PC-3 (cell line): Measurements from ENCODE around the gene CCDC71L. TPM values are rescaled to one million over a fixed set of nuclear protein-coding genes. Genes with fewer than 3 reads are reported as not detected.
A peak's percentile ranks its signal among the peaks of the same experiment; 100 is the strongest.
"Not testable (repeated sequence)": the region's sequence is repeated elsewhere in the genome, so short reads cannot be mapped to it uniquely, and the experiment has no call there.

ENCODE experiments used
- ATAC-seq: fragments of 200-7000 bp; cut with Tn5 transposase; 2 replicates; pipeline ENCODE4 v1.9.1; 2020; ENCODE audit warnings: mild to moderate bottlenecking, moderate library complexity
- Bru-seq: library from RNA; stranded (reverse); fragments of 400-500 nt; gene quantifications from one replicate; lab custom pipeline; 2021; lab: Mats Ljungman, UMichigan
- BruChase-seq, 2 experiments: library from RNA; stranded (reverse); fragments of 400-500 nt; gene quantifications; one replicate each; lab custom pipeline; 2021; lab: Mats Ljungman, UMichigan
- BruUV-seq: library from RNA; stranded (reverse); fragments of 400-500 nt; replicated peaks from 2 replicates; lab custom pipeline; 2021; lab: Mats Ljungman, UMichigan
- CTCF ChIA-PET: fragments of 300-600 bp; sonication (Branson Sonifier 250); formaldehyde crosslinking; loops from one replicate; lab custom pipeline; 2022; ENCODE audit warnings: antibody characterized with exemption; lab: Charles Lee
- POLR2A ChIA-PET: fragments of 300-600 bp; sonication (Branson Sonifier 250); formaldehyde crosslinking; loops from one replicate; lab custom pipeline; 2022; ENCODE audit warnings: antibody characterized with exemption; ENCODE audit not compliant: unreplicated experiment; lab: Charles Lee
- DNase-seq: peaks from one replicate; pipeline ENCODE4 v3.0.0-alpha.2; 2015
- H2AFZ ChIP-seq: fragments of 300-600 bp; sonication (generic); 2 replicates; pipeline ENCODE4 v1.6.0; 2016; ENCODE audit warnings: antibody characterized with exemption, low read length
- H3F3A ChIP-seq: fragments of 300-600 bp; sonication (generic); one replicate; pipeline ENCODE4 v1.6.0; 2017; ENCODE audit warnings: antibody characterized with exemption, low read length, control low read depth, mild to moderate bottlenecking; ENCODE audit not compliant: unreplicated experiment
- H3K27ac ChIP-seq: fragments of 300-600 bp; sonication (generic); 2 replicates; pipeline ENCODE4 v1.5.1; 2016; ENCODE audit warnings: mild to moderate bottlenecking, low read length
- H3K27me3 ChIP-seq: fragments of 300-600 bp; sonication (generic); 2 replicates; pipeline ENCODE4 v1.6.1; 2016; ENCODE audit warnings: low read length, mixed read lengths
- H3K36me3 ChIP-seq: fragments of 300-600 bp; sonication (generic); 2 replicates; pipeline ENCODE4 v1.6.1; 2016; ENCODE audit warnings: low read depth, mixed run types, low read length, mixed read lengths
- H3K4me1 ChIP-seq: fragments of 300-600 bp; sonication (generic); 2 replicates; pipeline ENCODE4 v1.5.1; 2016; ENCODE audit warnings: low read length; ENCODE audit not compliant: insufficient read depth
- H3K4me2 ChIP-seq: fragments of 300-600 bp; sonication (generic); 2 replicates; pipeline ENCODE4 v1.6.0; 2016; ENCODE audit warnings: low read length
- H3K4me3 ChIP-seq: fragments of 300-600 bp; sonication (generic); 2 replicates; pipeline ENCODE4 v1.5.1; 2016; ENCODE audit warnings: mild to moderate bottlenecking, low read length, mixed read lengths
- H3K79me2 ChIP-seq: fragments of 300-600 bp; sonication (generic); 2 replicates; pipeline ENCODE4 v1.6.1; 2017; ENCODE audit warnings: low read length, mixed read lengths
- H3K9ac ChIP-seq: fragments of 300-600 bp; sonication (generic); 2 replicates; pipeline ENCODE4 v1.6.0; 2016; ENCODE audit warnings: mild to moderate bottlenecking, low read length
- H3K9me2 ChIP-seq: fragments of 300-600 bp; sonication (generic); replicated peaks from 2 replicates; pipeline ENCODE4 v1.6.1; 2016; ENCODE audit warnings: mixed run types, low read length, mixed read lengths
- H3K9me3 ChIP-seq: fragments of 300-600 bp; sonication (generic); 2 replicates; pipeline ENCODE4 v1.6.1; 2016; ENCODE audit warnings: low read length, mixed read lengths
- H4K20me1 ChIP-seq: fragments of 300-600 bp; sonication (generic); 2 replicates; pipeline ENCODE4 v1.6.1; 2016; ENCODE audit warnings: low read length, mixed read lengths
- EZH2 ChIP-seq: fragments of 300-600 bp; sonication (generic); IDR thresholded peaks from one replicate; pipeline ENCODE4 v1.6.1; 2017; ENCODE audit warnings: antibody characterized with exemption, mild to moderate bottlenecking, low read length; ENCODE audit not compliant: unreplicated experiment
- EZH2phosphoT487 ChIP-seq: fragments of 300-600 bp; sonication (generic); IDR thresholded peaks from 2 replicates; pipeline ENCODE4 v1.6.1; 2018; ENCODE audit warnings: mild to moderate bottlenecking, antibody characterized with exemption, low read length, borderline replicate concordance
- intact Hi-C: fragments of 100-400 bp; cut with micrococcal nuclease; formaldehyde crosslinking; loops from 2 replicates; pipeline ENCODE4 v1.9.0; 2023
- long read RNA-seq: library from polyadenylated mRNA; unstranded; transcript quantifications from one replicate; pipeline ENCODE4 v2.0.0, GENCODE V29; 2021; ENCODE audit not compliant: unreplicated experiment
- total RNA-seq: library from RNA; depleted of rRNA; stranded (reverse); fragments of >200 nt; gene quantifications from 2 replicates; pipeline ENCODE4 v1.2.3, GENCODE V29; 2014; rRNA removed
- TF ChIP-seq, protein P1 (sequence below): fragments of 300-600 bp; sonication (generic); conservative IDR thresholded peaks from 2 replicates; pipeline ENCODE4 v1.5.1; 2017; ENCODE audit warnings: antibody characterized with exemption, low read depth, mild to moderate bottlenecking, low read length

Gene CCDC71L
- total RNA-seq (27.0 and 28.6 TPM in 2 replicates), Bru-seq, nascent RNA (percentile 80 among the genes with signal in this experiment), BruChase-seq, experiment 1, labeled RNA remaining after a 6-hour chase (percentile 84 among the genes with signal in this experiment), BruChase-seq, experiment 2, labeled RNA remaining after a 2-hour chase (percentile 92 among the genes with signal in this experiment)
- long read RNA-seq, full-length matches to known transcripts = 36 of 43 reads
- long read RNA-seq, partial matches to known transcripts = 0 of 43 reads
- long read RNA-seq, other reads (novel, unspliced or antisense) = 7 of 43 reads

DNA sequence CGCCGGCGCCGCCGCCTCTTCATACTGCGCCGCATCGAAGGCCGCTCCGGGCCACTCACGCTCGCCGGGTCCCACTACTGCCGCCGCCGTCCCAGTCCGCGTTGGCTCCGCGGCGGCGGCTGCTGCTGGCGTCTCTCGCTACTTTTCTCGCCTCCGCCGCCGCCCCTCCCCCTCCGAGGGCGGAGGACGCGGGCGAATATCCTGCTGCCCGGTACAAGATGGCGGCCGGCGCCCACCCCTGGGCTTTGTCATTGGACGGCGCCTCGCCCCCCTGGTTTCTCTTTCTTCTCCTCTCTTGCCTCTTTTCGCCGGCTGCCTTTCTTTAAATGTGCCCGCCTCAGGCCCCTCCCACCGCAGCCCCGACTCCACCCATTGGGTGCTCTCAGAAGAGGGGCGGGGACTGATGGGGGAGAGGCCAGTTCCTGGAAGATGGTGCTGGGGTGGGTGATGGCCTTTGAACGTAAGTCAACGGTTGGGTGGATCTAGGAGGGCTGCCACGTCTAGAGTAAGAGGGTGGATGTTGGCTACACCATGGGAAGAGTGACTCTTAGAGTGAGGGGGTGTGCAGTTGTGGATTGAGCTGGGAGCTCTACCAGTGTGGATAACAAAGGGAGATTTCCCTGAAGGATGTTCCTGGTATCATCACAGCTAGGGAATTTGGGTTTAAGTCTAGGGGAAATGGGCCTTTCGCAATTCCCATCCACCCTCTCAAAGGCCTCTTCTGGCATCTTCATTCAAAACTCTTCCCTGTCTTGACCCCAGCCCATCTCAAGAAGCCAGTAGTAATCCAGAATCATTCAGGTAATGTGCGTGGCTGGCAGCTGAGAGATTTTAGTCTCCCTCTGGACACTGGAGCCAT is at the start of gene CCDC71L:
Gene CCDC71L, minus strand, starts transcription at position 297 of the 859 bp plus-strand sequence. Its CDS starts 262 bp downstream, at position 35.
- CTCF ChIA-PET = interaction anchor here (0.6 to 3.8 kb wide), 6 partner anchors 38 to 508 kb away, joined by 3 to 50 read pairs (median 6); partner anchors contain the start of gene HBP1
- H3F3A ChIP-seq = peaks cover 7% of the 10 kb centered on the region
- no peaks in the 10 kb centered on the region for H3K9me3 ChIP-seq
- POLR2A ChIA-PET = interaction anchor here (0.7 kb wide), 1 partner anchor 484 kb away, joined by 3 read pairs; no protein-coding TSS in a partner anchor
- no peaks in the 10 kb centered on the region for H3K9me2 ChIP-seq
- TF ChIP-seq EZH2 (no peak), EZH2phosphoT487 (no peak)
- TF ChIP-seq, protein P1, sequence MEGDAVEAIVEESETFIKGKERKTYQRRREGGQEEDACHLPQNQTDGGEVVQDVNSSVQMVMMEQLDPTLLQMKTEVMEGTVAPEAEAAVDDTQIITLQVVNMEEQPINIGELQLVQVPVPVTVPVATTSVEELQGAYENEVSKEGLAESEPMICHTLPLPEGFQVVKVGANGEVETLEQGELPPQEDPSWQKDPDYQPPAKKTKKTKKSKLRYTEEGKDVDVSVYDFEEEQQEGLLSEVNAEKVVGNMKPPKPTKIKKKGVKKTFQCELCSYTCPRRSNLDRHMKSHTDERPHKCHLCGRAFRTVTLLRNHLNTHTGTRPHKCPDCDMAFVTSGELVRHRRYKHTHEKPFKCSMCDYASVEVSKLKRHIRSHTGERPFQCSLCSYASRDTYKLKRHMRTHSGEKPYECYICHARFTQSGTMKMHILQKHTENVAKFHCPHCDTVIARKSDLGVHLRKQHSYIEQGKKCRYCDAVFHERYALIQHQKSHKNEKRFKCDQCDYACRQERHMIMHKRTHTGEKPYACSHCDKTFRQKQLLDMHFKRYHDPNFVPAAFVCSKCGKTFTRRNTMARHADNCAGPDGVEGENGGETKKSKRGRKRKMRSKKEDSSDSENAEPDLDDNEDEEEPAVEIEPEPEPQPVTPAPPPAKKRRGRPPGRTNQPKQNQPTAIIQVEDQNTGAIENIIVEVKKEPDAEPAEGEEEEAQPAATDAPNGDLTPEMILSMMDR = no peak
- peak within 1 kb of the TSS; percentile 79 for H3K9ac ChIP-seq
- H2AFZ ChIP-seq = peak within 1 kb of the TSS; percentile 75
- H3K27ac ChIP-seq = peak within 1 kb of the TSS; percentile 38
- ATAC-seq = peak; percentile 75
- peaks cover 17% of the 10 kb centered on the region for H3K79me2 ChIP-seq
- H3K4me2 ChIP-seq = peak within 1 kb of the TSS; percentile 92
- TSS peak; percentile 54 for BruUV-seq
- intact Hi-C loops = loop anchor here (1.0 to 2.0 kb wide), 4 partner anchors 36 to 119 kb away; no protein-coding TSS in a partner anchor
- peaks cover 8% of the 10 kb centered on the region; the same call in 1 of the 2 replicates for H3K4me1 ChIP-seq
- no peaks in the 10 kb centered on the region for H3K27me3 ChIP-seq
- H3K4me3 ChIP-seq = peak within 1 kb of the TSS; percentile 88
- peak; percentile 86 for DNase-seq
- no peaks in the 10 kb centered on the region for H4K20me1 ChIP-seq
- no peaks in the 10 kb centered on the region for H3K36me3 ChIP-seq

DNA sequence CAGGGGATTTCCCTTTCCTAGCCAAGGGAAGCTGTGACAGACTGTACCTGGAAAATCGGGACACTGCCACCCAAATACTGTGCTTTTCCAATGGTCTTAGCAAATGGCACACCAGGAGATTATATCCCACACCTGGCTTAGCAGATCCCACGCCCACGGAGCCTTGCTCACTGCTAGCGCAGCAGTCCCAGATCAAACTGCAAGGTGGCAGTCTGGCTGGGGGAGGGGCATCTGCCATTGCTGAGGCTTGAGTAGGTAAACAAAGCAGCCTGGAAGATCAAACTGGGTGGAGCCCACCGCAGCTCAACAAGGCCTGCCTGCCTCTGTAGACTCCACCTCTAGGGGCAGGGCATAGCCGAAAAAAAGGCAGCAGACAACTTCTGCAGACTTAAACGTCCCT is 48.6 kb upstream of the CCDC71L start:
- H3K27me3 ChIP-seq, DNase-seq, H3K9me3 ChIP-seq, ATAC-seq, H3K27ac ChIP-seq, H3K4me3 ChIP-seq, BruUV-seq, H3F3A ChIP-seq, CTCF ChIA-PET, H3K9ac ChIP-seq, H2AFZ ChIP-seq, H3K4me2 ChIP-seq, H3K4me1 ChIP-seq, H3K79me2 ChIP-seq, H3K36me3 ChIP-seq, POLR2A ChIA-PET, H4K20me1 ChIP-seq, H3K9me2 ChIP-seq, intact Hi-C loops: not testable (repeated sequence)

DNA sequence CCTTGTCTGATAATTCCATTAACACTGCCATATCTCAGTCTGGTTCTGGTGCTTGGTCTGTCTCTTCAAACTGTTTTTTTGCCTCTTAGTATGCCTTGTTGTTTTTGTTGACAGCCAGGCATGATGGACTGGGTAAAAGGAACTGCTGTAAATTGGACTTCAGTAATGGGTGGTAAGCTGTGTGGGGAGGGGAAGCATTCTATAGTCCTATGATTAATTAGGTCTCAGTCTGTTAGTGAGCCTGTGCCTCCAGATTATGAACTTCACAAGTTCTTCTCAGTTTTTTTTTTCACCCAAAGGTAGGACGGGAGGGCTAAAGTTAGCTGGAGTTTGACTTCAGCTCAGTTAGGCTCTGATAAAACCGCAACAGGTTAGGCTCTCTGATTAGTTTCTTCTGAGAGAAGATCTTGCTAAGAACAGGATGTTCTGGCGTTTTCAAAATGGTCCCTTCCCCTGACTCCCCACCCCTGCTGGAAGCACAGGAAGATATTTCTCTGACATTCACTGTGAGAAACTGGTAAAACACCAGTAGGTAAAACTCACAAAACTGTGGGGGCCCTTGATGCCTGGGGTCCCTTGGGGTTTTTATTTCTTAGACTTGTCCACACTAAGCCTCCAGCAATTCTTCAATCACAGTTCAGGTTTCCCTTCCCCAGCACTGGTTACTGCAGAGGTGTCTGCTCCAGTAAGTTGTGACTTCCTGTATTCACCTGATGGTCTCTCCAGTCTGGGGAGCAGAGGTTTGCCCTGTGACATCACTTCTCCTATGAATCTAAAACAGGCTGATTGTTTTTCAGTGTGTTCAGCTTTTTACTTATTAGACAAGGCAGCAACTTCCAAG is 43.3 kb upstream of the CCDC71L start:
- Histone ChIP-seq H3K9me3 (no peaks in the 10 kb centered on the region), H2AFZ (no peak overlapping the region), H3K36me3 (no peaks in the 10 kb centered on the region), H3K4me1 (no peaks in the 10 kb centered on the region), H3K27ac (no peak overlapping the region), H3F3A (no peaks in the 10 kb centered on the region), H3K4me2 (no peak overlapping the region), H3K9me2 (no peaks in the 10 kb centered on the region), H4K20me1 (no peaks in the 10 kb centered on the region), H3K79me2 (no peaks in the 10 kb centered on the region), H3K4me3 (no peak overlapping the region), H3K9ac (no peak overlapping the region), H3K27me3 (no peaks in the 10 kb centered on the region)
- intact Hi-C loops = no loop called here
- CTCF ChIA-PET = no interaction called here
- DNase-seq (no peak), ATAC-seq (no peak)
- POLR2A ChIA-PET = no interaction called here
- BruUV-seq = no TSS peak
- TF ChIP-seq EZH2phosphoT487 = no peak
- TF ChIP-seq, protein P1 = no peak
- no peak for TF ChIP-seq EZH2
